SK-N-MC (cell line): ENCODE data around the gene TIFAB.

Experiments
- DNase-seq: peaks from one replicate; pipeline ENCODE4 v3.0.0-alpha.2; 2011; ENCODE audit warnings: low read depth, low spot score
- H3K27ac ChIP-seq: fragments of 200-600 bp; sonication (generic); 2 replicates; pipeline ENCODE4 v1.5.1; 2016; ENCODE audit warnings: mixed run types
- H3K36me3 ChIP-seq: fragments of 200-600 bp; sonication (generic); 2 replicates; pipeline ENCODE4 v1.6.1; 2017; ENCODE audit warnings: antibody characterized with exemption, low read length, mixed read lengths; ENCODE audit not compliant: insufficient read depth
- H3K4me3 ChIP-seq: fragments of 200-600 bp; sonication (generic); 2 replicates; pipeline ENCODE4 v1.5.1; 2016
- H3K9ac ChIP-seq: fragments of 200-600 bp; sonication (generic); 2 replicates; pipeline ENCODE4 v1.8.0; 2017; ENCODE audit warnings: mixed run types, mixed read lengths; ENCODE audit not compliant: insufficient read length
- H3K9me3 ChIP-seq: fragments of 200-600 bp; sonication (generic); 2 replicates; pipeline ENCODE4 v1.6.1; 2017; ENCODE audit warnings: low read depth, mild to moderate bottlenecking, antibody characterized with exemption, low read length, moderate library complexity, mixed read lengths
- EZH2 ChIP-seq: fragments of 200-600 bp; sonication (generic); IDR thresholded peaks from one replicate; pipeline ENCODE4 v1.6.1; 2017; ENCODE audit warnings: antibody characterized with exemption
- FOXP2 ChIP-seq: optimal IDR thresholded peaks from 2 replicates; pipeline ENCODE3; 2011; ENCODE audit warnings: mild to moderate bottlenecking, moderate library complexity; ENCODE audit not compliant: insufficient read depth; ENCODE audit errors: extremely low read length, control extremely low read depth
- POLR2AphosphoS5 ChIP-seq: IDR thresholded peaks from 2 replicates; pipeline ENCODE4 v1.6.1; 2012; ENCODE audit warnings: mild to moderate bottlenecking, low read depth, low read length, borderline replicate concordance

Gene TIFAB

DNA sequence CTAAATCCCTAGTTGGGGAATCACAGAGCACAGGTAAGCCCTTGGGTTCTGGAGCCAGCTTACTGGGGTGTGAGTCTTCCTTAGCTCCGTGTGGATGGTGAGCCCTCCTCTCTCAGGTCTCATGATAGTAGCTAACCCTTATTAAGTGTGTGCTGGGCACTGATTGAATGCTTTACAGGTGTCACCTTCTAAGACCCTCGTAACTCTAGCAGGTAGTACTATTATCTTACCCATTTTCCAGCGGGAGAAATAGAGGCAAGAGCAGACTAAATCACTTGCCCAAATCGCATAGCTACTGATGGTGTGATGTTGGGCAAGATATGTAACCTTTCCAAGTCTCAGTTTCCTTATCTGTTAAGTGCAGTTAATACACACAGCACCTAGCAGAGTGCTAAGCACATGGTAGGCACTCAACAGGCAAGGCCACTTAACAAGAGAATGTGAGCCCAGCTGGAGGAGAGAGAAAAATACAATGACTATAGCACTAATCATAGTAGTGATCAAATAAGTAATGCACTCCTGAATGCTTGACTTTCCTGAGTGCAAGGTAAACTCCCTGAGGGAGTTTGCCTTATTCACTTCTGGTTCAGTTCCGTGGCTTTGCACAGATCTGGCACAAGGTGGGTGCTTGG is 4.7 kb downstream of the TIFAB start, which contains the start of gene DCANP1:
Gene DCANP1, minus strand, starts transcription at position 51 of the 632 bp plus-strand sequence. CDS start 240 bp downstream, outside the sequence.
- H3K9ac ChIP-seq = no peak within 1 kb of the TSS
- no peaks in the 10 kb centered on the region for H3K9me3 ChIP-seq
- no peak for TF ChIP-seq FOXP2
- no peak for TF ChIP-seq POLR2AphosphoS5
- no peak for TF ChIP-seq EZH2
- no peak within 1 kb of the TSS for H3K4me3 ChIP-seq
- no peak within 1 kb of the TSS for H3K27ac ChIP-seq
- H3K36me3 ChIP-seq = no peaks in the 10 kb centered on the region
- DNase-seq = no peak

DNA sequence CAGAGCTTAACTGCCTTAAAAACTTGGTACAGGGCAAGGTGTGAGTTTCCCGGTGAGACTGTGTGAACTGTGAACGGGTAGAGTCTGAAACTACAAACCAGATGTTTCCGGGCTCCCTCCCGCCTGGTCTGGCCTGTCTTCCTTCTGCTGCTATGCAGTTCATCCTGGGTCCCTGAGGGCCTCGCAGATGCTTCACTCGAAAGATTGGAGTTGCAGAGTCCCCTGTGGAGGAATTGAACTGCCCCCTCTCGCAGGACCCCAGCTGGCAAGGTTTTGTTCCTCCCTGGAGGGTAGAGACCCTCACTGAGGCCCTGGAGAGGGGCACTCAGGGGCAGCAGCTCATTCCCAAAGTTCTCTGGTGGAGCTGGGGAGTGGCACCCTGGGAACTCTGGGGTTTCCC is 5.5 kb downstream of the TIFAB start:
- Histone ChIP-seq H3K36me3 (no peaks in the 10 kb centered on the region), H3K9ac (no peak overlapping the region), H3K9me3 (no peaks in the 10 kb centered on the region), H3K27ac (no peak overlapping the region), H3K4me3 (no peak overlapping the region)
- TF ChIP-seq FOXP2 (no peak), EZH2 (no peak), POLR2AphosphoS5 (no peak)
- no peak for DNase-seq

DNA sequence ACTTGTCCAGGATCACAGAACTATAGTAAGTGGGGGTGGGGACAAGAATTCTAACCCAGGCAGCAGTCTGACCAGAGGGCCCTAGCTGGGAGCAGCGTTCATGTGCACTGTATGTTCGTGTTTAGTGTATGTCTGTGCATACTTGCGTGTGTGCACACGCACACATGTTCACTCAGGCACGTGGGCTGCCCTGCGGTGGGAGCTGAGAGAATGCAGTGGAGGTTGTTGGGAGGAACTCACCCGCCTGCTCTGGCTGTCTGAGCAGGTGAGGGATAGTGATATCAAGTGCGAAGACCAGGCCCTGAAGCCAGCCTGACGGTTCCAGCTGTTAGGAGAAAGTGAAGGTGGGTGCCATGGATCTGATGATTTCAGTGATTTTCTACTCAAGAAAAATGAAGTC is 5.9 kb downstream of the TIFAB start:
- DNase-seq = no peak
- Histone ChIP-seq H3K9me3 (no peaks in the 10 kb centered on the region), H3K36me3 (no peaks in the 10 kb centered on the region), H3K4me3 (no peak overlapping the region), H3K9ac (no peak overlapping the region), H3K27ac (no peak overlapping the region)
- no peak for TF ChIP-seq POLR2AphosphoS5
- no peak for TF ChIP-seq EZH2
- TF ChIP-seq FOXP2 = no peak

DNA sequence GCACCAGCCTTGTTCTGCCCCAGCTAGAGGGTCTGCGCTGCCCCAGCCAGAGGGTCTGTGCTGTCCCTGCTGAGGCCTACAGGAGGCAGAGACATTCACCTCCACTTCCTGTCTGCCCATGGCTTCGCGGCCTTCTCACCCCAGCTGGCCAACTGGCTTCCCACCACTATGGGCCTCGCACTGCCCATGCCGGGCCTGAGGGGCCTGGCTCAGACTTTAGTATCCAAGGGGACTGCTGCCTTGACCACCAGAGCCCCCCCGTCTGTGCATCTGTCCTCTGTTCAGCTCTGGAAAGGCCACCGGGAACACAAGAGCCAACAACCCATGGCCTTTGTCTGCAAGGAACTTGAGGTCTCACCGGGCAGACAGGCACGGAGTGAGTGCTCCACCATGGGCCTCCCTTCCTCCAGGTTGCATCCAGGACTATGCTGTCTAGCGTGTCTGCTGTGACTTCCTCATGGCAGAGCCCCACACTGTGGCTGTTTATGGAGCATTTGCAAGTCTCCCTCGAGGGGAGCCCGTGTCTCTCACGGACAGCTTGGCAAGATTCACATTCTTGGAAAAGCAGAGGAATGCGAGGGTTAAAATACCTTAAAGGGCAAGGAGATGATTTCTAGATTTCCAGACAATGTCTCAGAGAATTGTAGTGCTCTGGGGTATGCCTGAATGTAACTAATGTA is 6.7 kb downstream of the TIFAB start:
- Histone ChIP-seq H3K27ac (no peak overlapping the region), H3K4me3 (no peak overlapping the region), H3K9ac (no peak overlapping the region), H3K9me3 (no peaks in the 10 kb centered on the region), H3K36me3 (no peaks in the 10 kb centered on the region)
- DNase-seq = no peak
- TF ChIP-seq POLR2AphosphoS5 (no peak), FOXP2 (no peak), EZH2 (no peak)

DNA sequence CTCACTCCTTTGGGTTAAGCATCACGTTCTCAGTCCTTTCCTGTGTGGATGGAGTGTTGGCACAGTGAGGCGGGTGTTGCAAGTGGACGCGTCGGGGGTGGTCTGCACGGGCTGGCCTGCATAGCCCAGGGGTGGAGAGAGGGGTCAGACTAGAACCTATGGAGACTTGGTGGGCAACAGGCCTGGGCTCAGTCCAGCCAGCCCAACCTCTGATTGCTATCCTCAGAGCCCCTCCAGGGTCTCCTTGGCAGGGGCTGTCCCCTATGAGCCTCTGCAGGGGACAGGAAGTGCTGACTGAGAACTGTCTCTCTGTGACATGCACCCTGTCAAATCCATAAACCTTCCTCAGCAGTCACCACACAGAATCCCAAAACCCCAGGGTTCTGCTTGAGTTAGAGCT is 7.3 kb downstream of the TIFAB start:
- H3K36me3 ChIP-seq = no peaks in the 10 kb centered on the region
- H3K9me3 ChIP-seq = no peaks in the 10 kb centered on the region
- no peak overlapping the region for H3K4me3 ChIP-seq
- no peak for DNase-seq
- no peak for TF ChIP-seq FOXP2
- no peak for TF ChIP-seq POLR2AphosphoS5
- no peak for TF ChIP-seq EZH2
- no peak overlapping the region for H3K9ac ChIP-seq
- H3K27ac ChIP-seq = no peak overlapping the region

DNA sequence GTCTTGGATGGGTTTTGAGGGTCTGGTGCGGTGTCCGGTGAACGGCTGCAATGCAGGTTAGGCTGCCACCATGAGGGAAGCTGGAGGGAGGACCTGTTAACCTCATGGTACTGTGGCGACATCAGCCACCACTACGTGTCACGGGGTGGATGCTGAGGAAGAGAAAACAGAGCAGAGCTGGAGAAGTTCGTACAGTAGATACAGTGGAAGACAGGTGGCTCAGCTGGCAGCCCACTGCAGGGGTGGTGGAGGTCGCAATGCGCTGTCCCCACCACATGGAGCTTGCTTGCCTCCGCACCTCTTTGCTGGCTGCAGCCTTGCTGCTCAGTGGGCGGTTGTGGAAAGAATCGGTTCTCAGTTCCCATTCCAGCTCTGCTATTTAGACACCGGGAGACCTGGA is 7.8 kb downstream of the TIFAB start:
- no peak for DNase-seq
- H3K9me3 ChIP-seq = no peaks in the 10 kb centered on the region
- TF ChIP-seq POLR2AphosphoS5 = no peak
- no peak overlapping the region for H3K27ac ChIP-seq
- no peaks in the 10 kb centered on the region for H3K36me3 ChIP-seq
- H3K9ac ChIP-seq = no peak overlapping the region
- no peak overlapping the region for H3K4me3 ChIP-seq

DNA sequence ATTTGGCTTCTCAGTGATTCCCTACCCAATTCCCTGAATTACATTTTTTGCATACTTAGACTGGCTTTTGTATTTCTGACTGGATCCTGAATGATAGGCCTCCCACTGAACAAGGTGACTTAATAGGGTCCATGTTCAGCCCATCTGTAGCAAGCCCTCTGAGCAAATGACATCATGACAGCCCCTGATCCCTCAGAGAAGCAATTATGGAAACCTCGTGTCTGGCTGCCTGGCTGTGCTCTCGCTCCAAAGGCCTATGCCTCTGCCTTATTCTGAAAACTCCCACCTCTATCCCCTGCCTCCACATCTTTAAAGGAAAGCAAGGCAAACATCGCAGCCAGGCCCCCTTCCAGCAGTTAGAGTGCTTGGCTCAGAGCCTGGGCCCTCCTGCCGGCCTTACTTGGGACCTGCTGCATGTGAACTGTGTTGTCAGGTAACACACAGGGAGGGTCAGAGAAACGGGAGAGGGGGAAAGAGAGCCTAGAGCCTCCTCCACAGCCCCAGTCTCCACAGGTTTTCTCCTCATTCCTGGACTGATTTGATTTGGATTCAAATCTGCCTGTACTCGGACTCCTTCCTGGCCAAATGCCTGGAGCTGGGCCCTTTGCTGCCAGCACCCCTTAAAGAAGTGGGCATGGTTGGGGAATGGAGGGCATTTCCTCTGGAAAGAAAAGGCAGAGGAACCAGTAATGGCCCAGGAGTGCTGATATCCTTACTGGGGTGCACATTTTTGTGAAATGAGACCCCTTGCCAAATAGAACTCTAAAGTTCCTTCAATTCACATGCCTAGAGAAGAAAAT is 8.8 kb downstream of the TIFAB start:
- H3K36me3 ChIP-seq = no peaks in the 10 kb centered on the region
- no peak for TF ChIP-seq EZH2
- TF ChIP-seq FOXP2 = no peak
- TF ChIP-seq POLR2AphosphoS5 = no peak
- no peak overlapping the region for H3K9ac ChIP-seq
- no peaks in the 10 kb centered on the region for H3K9me3 ChIP-seq
- no peak overlapping the region for H3K4me3 ChIP-seq
- no peak for DNase-seq
- H3K27ac ChIP-seq = no peak overlapping the region

DNA sequence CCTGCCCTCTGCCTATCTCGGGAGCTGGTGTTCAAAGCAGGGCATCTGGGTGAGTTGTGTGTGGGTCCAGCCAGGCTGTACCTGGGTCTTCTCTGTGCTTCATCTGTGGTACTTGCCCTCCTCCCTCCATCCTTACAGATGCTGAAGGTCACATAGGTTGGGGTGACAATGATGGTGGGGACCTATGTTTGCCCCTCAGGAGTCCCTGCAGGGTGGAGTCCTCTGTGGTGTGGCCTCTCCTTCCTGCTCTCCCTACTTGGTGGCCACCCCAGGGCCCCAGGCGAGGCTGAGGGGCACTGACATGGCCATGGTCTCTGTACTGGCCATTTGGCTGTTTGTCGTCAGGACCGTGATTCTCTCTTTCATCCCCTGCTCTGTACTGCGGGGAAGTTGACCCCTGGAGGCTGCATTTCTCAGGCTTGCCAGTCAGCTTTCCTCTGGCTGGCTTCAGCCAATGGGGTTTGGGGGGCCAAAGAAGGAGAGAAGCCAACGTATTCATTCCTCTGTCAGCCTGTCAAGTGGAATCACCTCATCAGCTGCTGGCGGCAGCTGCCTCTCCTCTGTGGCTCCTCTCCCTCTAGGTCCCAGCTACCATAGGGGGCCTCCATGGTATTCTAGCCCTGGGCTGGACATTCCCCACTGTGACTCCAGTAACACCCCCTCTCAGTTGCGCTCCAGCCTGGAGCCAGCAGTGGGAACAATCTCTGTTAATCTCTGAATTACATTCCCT is 9.6 kb downstream of the TIFAB start:
- Histone ChIP-seq H3K36me3 (no peaks in the 10 kb centered on the region), H3K9ac (no peak overlapping the region), H3K27ac (no peak overlapping the region), H3K9me3 (no peaks in the 10 kb centered on the region), H3K4me3 (no peak overlapping the region)
- no peak for TF ChIP-seq EZH2
- no peak for TF ChIP-seq FOXP2
- TF ChIP-seq POLR2AphosphoS5 = no peak
- no peak for DNase-seq
